GM12801 (cell line): Measurements from ENCODE around the gene STT3B.

ENCODE experiments used
- TF ChIP-seq, protein P1 (sequence below): IDR thresholded peaks from one replicate; pipeline ENCODE4 v1.5.1; 2011; ENCODE audit warnings: control low read depth; ENCODE audit not compliant: insufficient read length; ENCODE audit errors: extremely low read depth

The STT3B gene

GRCh38 chr3:31653464-31653863 is 120.7 kb downstream of the STT3B start:
- TF ChIP-seq, protein P1, sequence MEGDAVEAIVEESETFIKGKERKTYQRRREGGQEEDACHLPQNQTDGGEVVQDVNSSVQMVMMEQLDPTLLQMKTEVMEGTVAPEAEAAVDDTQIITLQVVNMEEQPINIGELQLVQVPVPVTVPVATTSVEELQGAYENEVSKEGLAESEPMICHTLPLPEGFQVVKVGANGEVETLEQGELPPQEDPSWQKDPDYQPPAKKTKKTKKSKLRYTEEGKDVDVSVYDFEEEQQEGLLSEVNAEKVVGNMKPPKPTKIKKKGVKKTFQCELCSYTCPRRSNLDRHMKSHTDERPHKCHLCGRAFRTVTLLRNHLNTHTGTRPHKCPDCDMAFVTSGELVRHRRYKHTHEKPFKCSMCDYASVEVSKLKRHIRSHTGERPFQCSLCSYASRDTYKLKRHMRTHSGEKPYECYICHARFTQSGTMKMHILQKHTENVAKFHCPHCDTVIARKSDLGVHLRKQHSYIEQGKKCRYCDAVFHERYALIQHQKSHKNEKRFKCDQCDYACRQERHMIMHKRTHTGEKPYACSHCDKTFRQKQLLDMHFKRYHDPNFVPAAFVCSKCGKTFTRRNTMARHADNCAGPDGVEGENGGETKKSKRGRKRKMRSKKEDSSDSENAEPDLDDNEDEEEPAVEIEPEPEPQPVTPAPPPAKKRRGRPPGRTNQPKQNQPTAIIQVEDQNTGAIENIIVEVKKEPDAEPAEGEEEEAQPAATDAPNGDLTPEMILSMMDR = no peak

DNA sequence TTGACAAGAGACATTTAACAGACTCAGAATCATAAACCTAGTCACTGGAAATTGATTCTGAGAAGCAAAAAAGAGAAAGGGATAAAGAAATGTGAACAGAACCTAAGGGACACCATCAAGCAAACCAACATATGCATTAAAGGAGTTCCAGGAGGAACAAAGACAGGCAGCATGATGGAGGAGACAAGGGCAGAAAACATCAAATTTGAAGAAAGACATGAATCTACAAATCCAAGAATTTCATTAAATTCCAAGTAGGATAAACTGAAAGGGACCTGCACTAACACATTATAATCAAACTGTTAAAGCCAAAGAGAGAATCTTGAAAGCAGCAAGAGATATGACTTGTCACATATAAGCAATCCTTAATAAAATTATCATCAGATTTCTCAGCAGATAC is 122.3 kb downstream of the STT3B start:
- TF ChIP-seq, protein P1 = no peak

DNA sequence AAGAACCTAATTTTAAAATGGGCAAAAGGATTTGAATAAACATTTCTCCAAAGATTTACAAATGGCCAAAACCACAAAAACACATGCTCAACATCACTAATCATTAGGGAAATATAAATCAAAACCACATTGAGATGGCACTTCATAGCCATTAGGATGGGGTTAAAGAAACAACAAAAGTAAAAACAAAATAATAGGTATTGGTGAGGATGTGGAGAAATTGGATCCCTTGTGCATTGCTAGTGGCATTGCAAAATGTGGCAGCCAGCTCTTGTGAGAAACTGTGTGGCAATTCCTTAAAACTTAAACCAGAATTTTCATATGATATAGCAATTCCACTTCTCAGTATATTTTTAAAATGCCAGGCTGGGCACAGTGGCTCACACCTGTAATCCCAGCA is 126.5 kb downstream of the STT3B start:
- TF ChIP-seq, protein P1 = no peak

GRCh38 chr3:31661286-31661685 is 128.6 kb downstream of the STT3B start:
- TF ChIP-seq, protein P1 = no peak

GRCh38 chr3:31661993-31662670 is 129.4 kb downstream of the STT3B start:
- TF ChIP-seq, protein P1 = no peak

GRCh38 chr3:31664031-31664430 is 131.3 kb downstream of the STT3B start:
- TF ChIP-seq, protein P1 = no peak

GRCh38 chr3:31667582-31667981 is 134.9 kb downstream of the STT3B start:
- TF ChIP-seq, protein P1 = no peak
